B cell (primary cell): ENCODE data around the gene EML5.

ENCODE experiments used
- EZH2 ChIP-seq: IDR thresholded peaks from 2 replicates; pipeline ENCODE4 v1.6.1; 2012; ENCODE audit warnings: borderline replicate concordance, low read depth, mild to moderate bottlenecking, moderate library complexity, low read length; ENCODE audit not compliant: insufficient read depth, poor library complexity, severe bottlenecking
- TF ChIP-seq, protein P1 (sequence below): fragments of 200-600 bp; IDR thresholded peaks from one replicate; pipeline ENCODE4 v1.8.0; 2022; ENCODE audit warnings: antibody characterized with exemption, mild to moderate bottlenecking

DNA sequence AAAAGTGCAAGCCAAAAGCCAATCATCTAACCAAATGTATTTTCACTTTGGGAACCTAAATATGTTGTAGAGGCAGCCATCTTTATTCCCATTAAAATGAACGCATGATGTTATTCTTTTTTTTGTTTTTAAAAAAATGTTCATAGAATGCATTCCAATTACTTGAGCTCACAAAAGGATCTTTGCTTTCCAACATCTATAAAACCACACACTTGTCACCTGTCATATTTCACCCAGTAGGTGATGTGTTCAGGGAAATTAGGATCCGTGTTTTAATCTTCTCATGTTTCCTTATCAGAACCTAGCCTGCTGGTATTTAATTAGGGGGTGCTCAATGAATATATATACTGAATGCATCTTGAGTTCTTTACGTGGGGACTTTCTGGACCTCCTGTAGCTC lies 45.3 kb upstream of the EML5 start:
- TF ChIP-seq, protein P1, sequence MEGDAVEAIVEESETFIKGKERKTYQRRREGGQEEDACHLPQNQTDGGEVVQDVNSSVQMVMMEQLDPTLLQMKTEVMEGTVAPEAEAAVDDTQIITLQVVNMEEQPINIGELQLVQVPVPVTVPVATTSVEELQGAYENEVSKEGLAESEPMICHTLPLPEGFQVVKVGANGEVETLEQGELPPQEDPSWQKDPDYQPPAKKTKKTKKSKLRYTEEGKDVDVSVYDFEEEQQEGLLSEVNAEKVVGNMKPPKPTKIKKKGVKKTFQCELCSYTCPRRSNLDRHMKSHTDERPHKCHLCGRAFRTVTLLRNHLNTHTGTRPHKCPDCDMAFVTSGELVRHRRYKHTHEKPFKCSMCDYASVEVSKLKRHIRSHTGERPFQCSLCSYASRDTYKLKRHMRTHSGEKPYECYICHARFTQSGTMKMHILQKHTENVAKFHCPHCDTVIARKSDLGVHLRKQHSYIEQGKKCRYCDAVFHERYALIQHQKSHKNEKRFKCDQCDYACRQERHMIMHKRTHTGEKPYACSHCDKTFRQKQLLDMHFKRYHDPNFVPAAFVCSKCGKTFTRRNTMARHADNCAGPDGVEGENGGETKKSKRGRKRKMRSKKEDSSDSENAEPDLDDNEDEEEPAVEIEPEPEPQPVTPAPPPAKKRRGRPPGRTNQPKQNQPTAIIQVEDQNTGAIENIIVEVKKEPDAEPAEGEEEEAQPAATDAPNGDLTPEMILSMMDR, result no peak
- no peak for TF ChIP-seq EZH2
